GM19035 (cell line): Measurements from ENCODE around the gene MEGF10.
"Not testable (repeated sequence)": the region's sequence is repeated elsewhere in the genome, so short reads cannot be mapped to it uniquely, and the experiment has no call there.

ENCODE experiments used
- ATAC-seq: cut with Tn5 transposase; IDR thresholded peaks from one replicate; pipeline ENCODE4 v1.9.1; 2021; ENCODE audit not compliant: unreplicated experiment

MEGF10 gene

GRCh38 chr5:127297348-127298035, 6.9 kb downstream of the MEGF10 start:
- no peak for ATAC-seq

DNA sequence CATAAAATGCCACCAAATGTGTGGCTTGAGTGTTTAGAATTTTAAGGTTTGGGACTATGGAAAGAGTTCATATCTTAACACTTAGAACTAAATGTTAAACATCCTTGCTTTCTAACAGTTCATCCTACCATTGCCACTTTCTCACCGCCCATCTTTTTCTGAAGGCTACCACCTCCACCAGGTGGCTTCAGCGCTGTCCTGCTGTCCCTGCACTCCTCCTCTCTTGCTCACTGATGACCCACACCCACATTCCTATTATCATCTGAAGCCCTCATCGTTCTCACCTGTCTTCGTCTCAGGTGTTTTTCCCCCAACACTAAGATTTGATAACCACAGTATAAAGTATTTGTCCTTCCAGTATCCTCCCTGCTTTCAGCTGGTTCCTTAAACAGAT, 7.4 kb downstream of the MEGF10 start:
- ATAC-seq = no peak

- ATAC-seq = no peak
Observed at GRCh38 chr5:127298656-127299055, 8.1 kb downstream of the MEGF10 start.

- ATAC-seq = no peak
Observed at GRCh38 chr5:127299678-127300077, 9.1 kb downstream of the MEGF10 start.

GRCh38 chr5:127302509-127302908, 11.9 kb downstream of the MEGF10 start:
- no peak for ATAC-seq

DNA sequence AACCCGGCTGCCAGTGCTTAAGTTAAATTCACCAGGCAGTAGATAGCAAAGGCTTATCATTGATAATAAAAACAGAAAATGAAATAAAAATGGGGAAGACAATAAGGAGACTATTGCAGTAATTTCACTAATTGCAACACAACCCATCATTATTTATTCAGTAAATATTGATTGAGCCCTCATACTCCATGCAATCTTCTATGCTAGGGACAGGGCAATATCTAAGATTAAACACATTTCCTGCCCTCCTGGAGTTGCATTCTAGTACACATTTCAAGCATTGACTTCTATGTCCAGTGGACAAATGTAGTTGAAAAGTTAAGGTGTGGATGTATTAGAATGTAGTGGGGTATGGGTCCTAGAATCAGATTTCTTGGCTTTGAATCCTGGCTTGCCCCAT, 12.8 kb downstream of the MEGF10 start:
- ATAC-seq = no peak

GRCh38 chr5:127305493-127305892, 14.9 kb downstream of the MEGF10 start:
- ATAC-seq = no peak

DNA sequence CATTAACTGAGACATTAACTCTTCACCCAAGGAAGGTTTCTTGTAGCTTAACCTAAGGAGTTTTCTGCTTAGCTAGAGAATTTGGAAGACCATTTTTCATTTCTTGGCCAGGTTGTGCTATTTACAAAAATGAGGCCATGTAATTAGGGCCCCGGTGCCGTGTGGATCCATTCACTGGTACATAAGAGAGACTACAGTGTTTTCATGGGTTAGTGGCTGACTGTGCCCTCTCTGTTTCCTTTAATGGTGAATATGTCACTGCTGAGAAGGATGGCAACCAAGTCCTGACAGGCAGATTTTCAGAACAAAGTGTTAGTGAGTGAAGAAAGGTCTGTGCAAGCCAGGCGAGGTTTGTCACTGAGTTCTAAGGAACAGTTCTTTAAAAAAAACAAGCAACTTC, 15.4 kb downstream of the MEGF10 start:
- no peak for ATAC-seq

GRCh38 chr5:127306647-127307046, 16.1 kb downstream of the MEGF10 start:
- ATAC-seq = no peak

DNA sequence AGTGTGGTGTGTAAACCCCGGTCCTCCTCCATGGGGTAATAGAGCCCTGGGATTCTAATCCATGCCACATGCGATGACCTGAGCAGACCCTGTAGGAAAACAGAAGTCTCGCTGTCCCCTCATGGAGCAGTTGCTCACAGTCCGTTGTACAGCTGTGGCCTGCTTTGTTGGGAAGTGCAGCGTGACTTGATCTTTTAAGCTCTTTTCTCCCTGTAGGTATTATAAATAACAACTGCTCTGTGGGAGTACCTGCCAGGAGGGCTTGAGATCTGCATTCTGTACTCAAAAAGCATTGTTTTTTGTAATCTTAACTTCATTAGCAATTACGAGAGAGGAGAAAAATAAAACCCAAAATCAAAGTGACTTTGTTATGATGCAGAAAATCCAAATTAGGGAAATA, 17.3 kb downstream of the MEGF10 start:
- no peak for ATAC-seq

GRCh38 chr5:127308325-127308724, 17.7 kb downstream of the MEGF10 start:
- not testable (repeated sequence) for ATAC-seq

GRCh38 chr5:127308945-127309344, 18.3 kb downstream of the MEGF10 start:
- no peak for ATAC-seq

DNA sequence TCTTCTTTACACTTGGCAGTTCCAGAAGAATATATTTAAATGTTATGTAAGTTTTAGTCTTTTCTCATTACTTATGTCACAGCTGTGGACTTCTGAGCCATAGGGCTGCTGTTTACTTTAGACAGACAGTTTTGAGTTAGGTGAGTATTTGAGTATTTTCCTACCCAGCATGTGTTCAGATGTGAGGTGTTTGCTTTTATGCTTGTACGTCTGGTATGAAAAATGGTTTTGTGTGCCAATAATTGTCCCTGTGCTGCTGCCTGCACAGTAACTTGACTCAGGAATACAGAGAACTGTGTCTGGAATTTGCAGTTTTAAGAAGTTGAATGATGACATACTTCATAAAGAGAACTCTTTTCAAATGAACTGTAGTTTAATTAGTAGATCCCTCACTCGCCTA, 20.8 kb downstream of the MEGF10 start:
- ATAC-seq = no peak

DNA sequence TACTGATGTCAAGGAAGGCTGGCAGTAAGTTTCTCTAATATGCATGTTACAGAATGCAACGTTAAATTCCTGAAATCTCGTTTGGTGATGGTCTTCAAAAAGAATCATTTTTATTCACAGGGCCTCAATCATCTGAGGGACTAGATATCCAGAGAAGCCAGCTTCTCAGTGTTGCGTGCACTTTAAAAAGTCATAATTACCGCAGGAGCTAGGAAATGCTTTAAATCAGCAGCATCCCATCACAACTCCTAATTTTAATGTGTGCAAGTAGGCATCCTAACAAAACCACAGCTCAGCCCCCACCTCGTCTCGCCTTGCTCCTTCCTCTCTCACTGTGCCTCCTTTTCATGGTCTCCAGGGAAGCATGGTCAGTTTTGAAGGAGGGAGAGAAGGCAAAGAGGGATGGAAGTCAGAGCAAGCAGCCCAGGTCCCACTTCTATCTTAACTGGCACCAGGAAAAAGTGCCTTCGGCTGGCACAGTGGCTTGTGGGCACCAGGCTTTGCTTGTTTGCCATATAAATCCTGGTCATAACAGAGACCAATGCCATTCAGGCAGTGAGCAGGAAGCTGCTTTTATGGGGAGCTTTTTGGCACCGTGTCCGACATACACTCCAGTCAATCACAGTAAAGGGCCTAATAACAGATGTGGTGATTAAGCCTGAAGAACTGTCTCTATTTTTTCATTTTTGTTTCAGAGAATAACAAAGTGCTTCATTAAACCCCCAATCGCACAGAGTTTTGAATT, 21.4 kb downstream of the MEGF10 start:
- ATAC-seq = no peak

DNA sequence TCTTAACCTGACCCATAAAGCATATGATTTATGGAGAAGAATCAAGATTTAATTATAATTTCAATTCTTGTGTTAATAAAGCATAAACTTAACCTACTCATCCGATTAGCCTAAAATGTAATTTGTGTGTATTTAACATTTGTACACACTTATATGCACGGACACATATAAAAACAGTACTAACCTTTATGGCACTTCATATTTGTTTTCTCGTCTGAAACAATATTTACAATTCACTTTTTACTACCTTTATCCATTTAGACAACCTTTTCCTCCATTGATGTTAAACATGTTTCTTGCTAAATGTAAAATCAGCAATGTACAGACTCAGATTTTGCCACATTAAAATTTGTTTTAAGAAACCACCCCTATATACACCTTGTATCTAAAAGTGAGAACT, 22.8 kb downstream of the MEGF10 start:
- no peak for ATAC-seq

DNA sequence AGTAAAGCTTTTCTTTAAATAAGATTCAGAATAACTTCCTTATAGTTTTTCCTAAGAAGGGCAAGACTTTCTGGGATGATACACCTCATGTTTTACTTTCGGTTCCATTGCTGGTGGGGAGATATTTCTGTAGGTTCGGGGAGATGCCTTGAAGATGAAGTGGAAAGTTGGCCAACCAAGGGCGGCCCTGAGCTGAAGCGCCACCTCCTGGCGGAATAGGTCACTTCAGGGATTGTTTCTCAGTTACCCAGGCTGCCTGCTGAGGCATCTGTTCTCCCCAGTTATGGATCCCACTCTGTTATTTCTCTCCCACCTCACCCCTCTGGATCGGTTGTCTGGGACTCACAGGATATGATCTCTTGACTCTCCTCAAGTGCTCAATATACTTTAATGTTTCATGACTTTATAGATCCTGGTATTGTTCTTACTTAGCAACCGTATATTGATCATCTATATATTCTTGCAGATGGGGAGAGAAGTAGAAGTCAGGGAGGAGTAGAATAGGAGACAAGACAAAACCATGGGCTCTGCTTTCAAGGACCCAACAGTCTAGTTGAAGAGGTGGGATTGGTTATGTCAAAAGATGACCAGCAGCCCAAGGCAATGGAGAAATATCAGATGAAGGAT, 23.4 kb downstream of the MEGF10 start:
- peak; percentile 95 for ATAC-seq

DNA sequence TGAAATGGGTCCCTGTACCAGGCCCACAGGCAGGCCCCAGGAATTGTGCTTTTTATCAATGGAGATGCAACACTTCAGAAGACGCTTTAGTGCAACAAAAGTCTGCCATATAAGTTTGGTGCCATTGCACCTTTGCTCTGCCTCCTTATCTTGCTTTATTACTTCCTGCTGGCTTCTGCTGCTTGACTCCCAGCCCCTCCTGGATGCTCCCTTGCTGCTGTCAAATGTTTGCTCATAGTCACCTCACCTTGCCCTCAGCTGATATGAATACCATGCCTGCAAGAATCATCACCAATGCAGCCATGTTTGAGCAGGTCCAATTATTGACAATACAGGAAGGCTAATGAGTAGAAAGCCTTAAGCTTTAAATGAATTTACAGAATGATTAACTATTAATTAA, 25.4 kb downstream of the MEGF10 start:
- no peak for ATAC-seq

DNA sequence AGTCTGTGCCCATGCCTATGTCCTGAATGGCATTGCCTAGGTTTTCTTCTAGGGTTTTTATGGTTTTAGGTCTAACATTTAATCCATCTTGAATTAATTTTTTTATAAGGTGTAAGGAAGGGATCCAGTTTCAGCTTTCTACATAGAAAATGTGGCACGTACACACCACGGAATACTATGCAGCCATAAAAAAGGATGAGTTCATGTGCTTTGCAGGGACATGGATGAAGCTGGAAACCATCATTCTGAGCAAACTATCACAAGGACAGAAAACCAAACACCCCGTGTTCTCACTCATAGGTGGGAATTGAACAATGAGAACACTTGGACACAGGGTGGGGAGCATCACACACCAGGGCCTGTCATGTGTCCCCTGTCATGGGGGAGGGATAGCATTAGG, 26.8 kb downstream of the MEGF10 start:
- not testable (repeated sequence) for ATAC-seq

GRCh38 chr5:127320032-127320965, 29.7 kb downstream of the MEGF10 start:
- peak; percentile 86 for ATAC-seq

DNA sequence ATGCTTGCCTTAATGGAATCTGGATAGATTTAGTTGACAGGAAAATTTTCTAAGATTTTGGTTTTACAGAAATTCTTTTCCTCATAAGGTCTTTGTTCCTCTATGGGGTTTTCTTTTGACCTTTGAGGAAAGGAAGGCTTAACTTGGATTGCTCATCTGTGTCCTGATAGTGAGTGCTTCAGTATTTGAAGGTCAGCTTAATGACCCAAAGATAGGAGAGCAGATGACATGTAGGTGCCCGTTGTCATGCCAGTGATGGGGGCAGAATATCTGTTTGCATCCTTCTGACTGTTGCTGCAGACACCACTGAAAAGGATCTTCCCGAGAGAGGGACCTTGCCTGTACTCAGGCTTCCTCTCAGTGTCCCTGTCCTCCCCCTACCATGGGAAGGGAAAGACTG, 30.9 kb downstream of the MEGF10 start:
- no peak for ATAC-seq

GRCh38 chr5:127322403-127322802, 31.8 kb downstream of the MEGF10 start:
- ATAC-seq = no peak
